Measurements from ENCODE around the gene CCDC60. TPM values are rescaled to one million over a fixed set of nuclear protein-coding genes. Genes with fewer than 3 reads are reported as not detected.

The CCDC60 gene
- total RNA-seq, 1 experiment from 2014 or later: not detected

DNA sequence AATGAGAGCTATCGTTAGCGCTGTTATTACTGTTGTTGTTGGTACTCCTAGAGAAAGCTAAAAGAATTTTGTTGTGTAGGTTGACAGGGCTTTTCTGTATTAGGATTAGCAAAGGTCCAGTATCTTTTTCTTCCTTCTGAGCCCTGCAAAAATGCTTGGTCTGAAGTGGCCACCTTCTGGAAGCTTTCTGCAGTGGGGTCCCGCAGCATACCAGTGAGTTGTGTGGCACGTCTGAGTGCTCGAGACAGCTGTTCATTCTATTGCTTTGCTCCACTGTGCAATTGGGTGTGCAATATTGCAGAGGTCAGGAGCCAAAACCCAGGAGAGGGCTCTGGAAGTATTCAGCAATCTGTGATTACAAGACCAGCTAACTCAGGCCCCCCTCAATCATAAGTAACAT lies 57.1 kb downstream of the CCDC60 start:
- peaks cover 32% of the 10 kb centered on the region for H3K27me3 ChIP-seq (ENCODE audit: insufficient read depth, low read length)
- H3K79me2 ChIP-seq (ENCODE audit: insufficient read depth, low read length): no peaks in the 10 kb centered on the region
- H3K4me2 ChIP-seq (ENCODE audit: low read length): no peak overlapping the region
- no TSS peak for BruUV-seq (replicated peaks)
- ChIA-PET RAD21 (ENCODE audit: low non-redundant PET in 1 of 2, low total read pairs in 2 of 2, uncharacterized antibody in 2 of 2, unreplicated experiment in 2 of 2) (no interaction called here), POLR2A (no interaction called here), CTCF (no interaction called here)
- no peak overlapping the region for H3K9ac ChIP-seq (ENCODE audit: low read length)
- no peaks in the 10 kb centered on the region for H3K9me3 ChIP-seq (ENCODE audit: control insufficient read depth in 1 of 2, insufficient read depth in 1 of 2, low read depth in 1 of 2, low read length in 2 of 2)
- H3K36me3 ChIP-seq (ENCODE audit: control insufficient read depth in 1 of 2, insufficient read depth in 2 of 2, low read length in 2 of 2): no peaks in the 10 kb centered on the region
- no peak overlapping the region for H3K4me3 ChIP-seq (replicated peaks in 1 of 2; ENCODE audit: low read depth in 1 of 2, low read length in 2 of 2)
- H3K9me2 ChIP-seq (ENCODE audit: insufficient read depth): no peaks in the 10 kb centered on the region
- H4K20me1 ChIP-seq (ENCODE audit: insufficient read depth): no peaks in the 10 kb centered on the region
- H3K4me1 ChIP-seq (ENCODE audit: control insufficient read depth in 1 of 2, insufficient read depth in 2 of 2, low read length in 2 of 2): no peaks in the 10 kb centered on the region
- ATAC-seq (no peak), DNase-seq (ENCODE audit: low read depth, low spot score) (no peak)
- TF ChIP-seq JUND (IDR thresholded peaks at IDR 0.05) (no peak), SP1 (IDR thresholded peaks at IDR 0.05; ENCODE audit: low read depth) (no peak), ZNF274 (IDR thresholded peaks at IDR 0.05; ENCODE audit: low read depth, low read length) (no peak), FOSL1 (IDR thresholded peaks at IDR 0.05; ENCODE audit: low read depth) (no peak), EGR1 (IDR thresholded peaks at IDR 0.05; ENCODE audit: low read depth) (no peak), POLR2A (IDR thresholded peaks at IDR 0.05; ENCODE audit: borderline replicate concordance, extremely low read depth, insufficient read depth, insufficient read length) (no peak), REST (IDR thresholded peaks at IDR 0.05; ENCODE audit: low read depth) (no peak)
- TF ChIP-seq, protein P1, sequence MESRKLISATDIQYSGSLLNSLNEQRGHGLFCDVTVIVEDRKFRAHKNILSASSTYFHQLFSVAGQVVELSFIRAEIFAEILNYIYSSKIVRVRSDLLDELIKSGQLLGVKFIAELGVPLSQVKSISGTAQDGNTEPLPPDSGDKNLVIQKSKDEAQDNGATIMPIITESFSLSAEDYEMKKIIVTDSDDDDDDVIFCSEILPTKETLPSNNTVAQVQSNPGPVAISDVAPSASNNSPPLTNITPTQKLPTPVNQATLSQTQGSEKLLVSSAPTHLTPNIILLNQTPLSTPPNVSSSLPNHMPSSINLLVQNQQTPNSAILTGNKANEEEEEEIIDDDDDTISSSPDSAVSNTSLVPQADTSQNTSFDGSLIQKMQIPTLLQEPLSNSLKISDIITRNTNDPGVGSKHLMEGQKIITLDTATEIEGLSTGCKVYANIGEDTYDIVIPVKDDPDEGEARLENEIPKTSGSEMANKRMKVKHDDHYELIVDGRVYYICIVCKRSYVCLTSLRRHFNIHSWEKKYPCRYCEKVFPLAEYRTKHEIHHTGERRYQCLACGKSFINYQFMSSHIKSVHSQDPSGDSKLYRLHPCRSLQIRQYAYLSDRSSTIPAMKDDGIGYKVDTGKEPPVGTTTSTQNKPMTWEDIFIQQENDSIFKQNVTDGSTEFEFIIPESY (IDR thresholded peaks at IDR 0.05; ENCODE audit: extremely low read depth, insufficient replicate concordance, low read length): no peak
- H2AFZ ChIP-seq (ENCODE audit: low read depth, low read length, poor library complexity, severe bottlenecking): no peak overlapping the region
- intact Hi-C loops (cut with micrococcal nuclease): no loop called here
- H3K27ac ChIP-seq (ENCODE audit: low read depth, low read length): no peak overlapping the region

Data from HCT116 (cell line).